ENCODE results near the gene GRAP2.

DNA sequence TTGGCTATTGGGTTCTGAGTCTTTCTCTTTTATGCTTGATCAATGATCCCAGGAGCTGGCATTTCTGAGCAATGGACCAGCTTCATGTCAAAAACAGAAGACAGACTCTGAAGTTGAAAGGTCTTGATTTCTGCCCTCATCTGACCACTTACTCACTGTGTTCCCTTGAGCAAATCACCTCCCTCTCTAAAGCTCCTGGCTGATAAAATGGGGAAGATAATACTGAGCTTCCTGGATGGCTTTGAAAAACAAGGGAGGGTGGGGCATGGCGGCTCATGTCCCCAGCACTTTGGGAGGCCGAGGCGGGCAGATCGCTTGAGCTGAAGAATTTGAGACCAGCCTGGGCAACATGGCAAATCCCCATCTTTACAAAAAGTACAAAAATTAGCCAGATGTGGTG lies 100.2 kb downstream of the GRAP2 start:
- TF ChIP-seq, protein P1, sequence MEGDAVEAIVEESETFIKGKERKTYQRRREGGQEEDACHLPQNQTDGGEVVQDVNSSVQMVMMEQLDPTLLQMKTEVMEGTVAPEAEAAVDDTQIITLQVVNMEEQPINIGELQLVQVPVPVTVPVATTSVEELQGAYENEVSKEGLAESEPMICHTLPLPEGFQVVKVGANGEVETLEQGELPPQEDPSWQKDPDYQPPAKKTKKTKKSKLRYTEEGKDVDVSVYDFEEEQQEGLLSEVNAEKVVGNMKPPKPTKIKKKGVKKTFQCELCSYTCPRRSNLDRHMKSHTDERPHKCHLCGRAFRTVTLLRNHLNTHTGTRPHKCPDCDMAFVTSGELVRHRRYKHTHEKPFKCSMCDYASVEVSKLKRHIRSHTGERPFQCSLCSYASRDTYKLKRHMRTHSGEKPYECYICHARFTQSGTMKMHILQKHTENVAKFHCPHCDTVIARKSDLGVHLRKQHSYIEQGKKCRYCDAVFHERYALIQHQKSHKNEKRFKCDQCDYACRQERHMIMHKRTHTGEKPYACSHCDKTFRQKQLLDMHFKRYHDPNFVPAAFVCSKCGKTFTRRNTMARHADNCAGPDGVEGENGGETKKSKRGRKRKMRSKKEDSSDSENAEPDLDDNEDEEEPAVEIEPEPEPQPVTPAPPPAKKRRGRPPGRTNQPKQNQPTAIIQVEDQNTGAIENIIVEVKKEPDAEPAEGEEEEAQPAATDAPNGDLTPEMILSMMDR (IDR thresholded peaks at IDR 0.05), result no peak
- TF ChIP-seq POLR2A (IDR thresholded peaks at IDR 0.05), result no peak
